ENCODE measurements around the gene RAB11B.
"Not testable (repeated sequence)": the region's sequence is repeated elsewhere in the genome, so short reads cannot be mapped to it uniquely, and the experiment has no call there.

Gene RAB11B
- long read RNA-seq, donor 1, transcript RAB11B-201 (5 exons, 1,751 nt), result major isoform, 85 of 110 reads
- long read RNA-seq, donor 1, transcript RAB11B-202 (4 exons, 894 nt), result minor isoform, 18 of 110 reads
- long read RNA-seq, donor 1, partial matches to known transcripts, result 5 of 110 reads
- long read RNA-seq, donor 1, other reads (novel, unspliced or antisense), result 0 of 110 reads
- long read RNA-seq, donor 2, transcript RAB11B-201 (5 exons, 1,751 nt), result major isoform, 67 of 82 reads
- long read RNA-seq, donor 2, partial matches to known transcripts, result 6 of 82 reads
- long read RNA-seq, donor 2, other reads (novel, unspliced or antisense), result 5 of 82 reads
- long read RNA-seq, donor 3, transcript RAB11B-201 (5 exons, 1,751 nt), result major isoform, 67 of 76 reads
- long read RNA-seq, donor 3, partial matches to known transcripts, result 5 of 76 reads
- long read RNA-seq, donor 3, other reads (novel, unspliced or antisense), result 0 of 76 reads
- long read RNA-seq, donor 4, transcript RAB11B-202 (4 exons, 894 nt), result minor isoform, 15 of 121 reads
- long read RNA-seq, donor 4, transcript RAB11B-201 (5 exons, 1,751 nt), result major isoform, 89 of 121 reads
- long read RNA-seq, donor 4, partial matches to known transcripts, result 15 of 121 reads
- long read RNA-seq, donor 4, other reads (novel, unspliced or antisense), result 0 of 121 reads
- long read RNA-seq, donor 5, transcript RAB11B-201 (5 exons, 1,751 nt), result major isoform, 104 of 130 reads
- long read RNA-seq, donor 5, transcript RAB11B-202 (4 exons, 894 nt), result minor isoform, 13 of 130 reads
- long read RNA-seq, donor 5, partial matches to known transcripts, result 7 of 130 reads
- long read RNA-seq, donor 5, other reads (novel, unspliced or antisense), result 5 of 130 reads
- long read RNA-seq, donor 6, transcript RAB11B-202 (4 exons, 894 nt), result minor isoform, 7 of 153 reads
- long read RNA-seq, donor 6, transcript RAB11B-201 (5 exons, 1,751 nt), result major isoform, 118 of 153 reads
- long read RNA-seq, donor 6, partial matches to known transcripts, result 25 of 153 reads
- long read RNA-seq, donor 6, other reads (novel, unspliced or antisense), result 0 of 153 reads
- long read RNA-seq, donor 7, result 0 reads
- long read RNA-seq, donor 8, transcript RAB11B-202 (4 exons, 894 nt), result minor isoform, 10 of 104 reads
- long read RNA-seq, donor 8, transcript RAB11B-201 (5 exons, 1,751 nt), result major isoform, 87 of 104 reads
- long read RNA-seq, donor 8, partial matches to known transcripts, result 5 of 104 reads
- long read RNA-seq, donor 8, other reads (novel, unspliced or antisense), result 0 of 104 reads

- DNase-seq, result peak; percentile 92
Observed at GRCh38 chr19:8389891-8390616, at the start of gene RAB11B. TSS of gene RAB11B (plus strand) at chr19:8390360. CDS start at chr19:8390417, 57 bp downstream.

GRCh38 chr19:8341504-8341903 is 48.7 kb upstream of the RAB11B start:
- DNase-seq, result not testable (repeated sequence)

GRCh38 chr19:8342316-8342683 is 47.9 kb upstream of the RAB11B start:
- no peak for DNase-seq

- peak; percentile 69 for DNase-seq
Observed at GRCh38 chr19:8342684-8343482, 47.3 kb upstream of the RAB11B start, which contains the start of gene KANK3. TSS of gene KANK3 (minus strand) at chr19:8343262. CDS start at chr19:8337828, 5,434 bp downstream.

GRCh38 chr19:8343483-8343844 is 46.7 kb upstream of the RAB11B start:
- no peak for DNase-seq

- DNase-seq, result not testable (repeated sequence)
Observed at GRCh38 chr19:8349629-8350372, 40.4 kb upstream of the RAB11B start.

GRCh38 chr19:8352134-8352827 is 37.9 kb upstream of the RAB11B start:
- DNase-seq, result peak; percentile 69

- DNase-seq, result not testable (repeated sequence)
Observed at GRCh38 chr19:8352845-8353244, 37.3 kb upstream of the RAB11B start.

- no peak for DNase-seq
Observed at GRCh38 chr19:8355631-8356402, 34.3 kb upstream of the RAB11B start.

- no peak for DNase-seq
Observed at GRCh38 chr19:8357007-8357521, 33.1 kb upstream of the RAB11B start.

- DNase-seq, result no peak
Observed at GRCh38 chr19:8358948-8359347, 31.2 kb upstream of the RAB11B start.

- DNase-seq, result no peak
Observed at GRCh38 chr19:8360196-8360595, 30.0 kb upstream of the RAB11B start.

- DNase-seq, result peak; percentile 42
Observed at GRCh38 chr19:8361921-8362793, 28.0 kb upstream of the RAB11B start.

- DNase-seq, result peak; percentile 81
Observed at GRCh38 chr19:8363803-8364771, 26.1 kb upstream of the RAB11B start, which contains the start of gene ANGPTL4. TSS of gene ANGPTL4 (plus strand) at chr19:8364155. CDS start at chr19:8364322, 167 bp downstream.

GRCh38 chr19:8366121-8366581 is 24.0 kb upstream of the RAB11B start:
- DNase-seq, result no peak

- DNase-seq, result no peak
Observed at GRCh38 chr19:8366961-8367326, 23.2 kb upstream of the RAB11B start.
